ENCODE results near the gene PPP1R12C.

PPP1R12C gene

DNA sequence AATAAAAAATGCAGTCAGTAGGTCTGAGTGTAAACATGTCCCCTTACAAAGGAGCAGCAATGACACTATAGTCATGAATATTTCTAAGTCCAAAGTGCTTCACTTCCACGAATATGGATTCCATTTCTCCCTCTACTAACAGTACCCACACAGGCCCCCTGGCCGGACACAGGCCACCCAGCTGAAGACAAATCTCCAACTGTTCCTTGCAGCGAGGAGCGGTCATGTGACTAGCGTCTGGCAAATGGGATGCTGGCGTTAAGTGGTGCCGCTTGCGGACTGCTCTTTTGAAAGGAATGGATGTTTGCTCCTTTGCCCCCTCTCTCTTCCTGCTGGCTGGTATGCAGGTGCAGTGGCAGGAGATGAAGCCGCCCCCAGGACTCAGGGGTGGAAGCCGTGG lies 16.2 kb downstream of the PPP1R12C start:
- H3K4me1 ChIP-seq (ENCODE audit: insufficient read depth, low read length, severe bottlenecking) = peaks cover 11% of the 10 kb centered on the region
- no peaks in the 10 kb centered on the region for H3K79me2 ChIP-seq (ENCODE audit: insufficient read depth, low read length)
- H3K27ac ChIP-seq (ENCODE audit: low read depth, low read length, poor library complexity, severe bottlenecking) = no peak overlapping the region
- H3K9me3 ChIP-seq (ENCODE audit: low read length) = peaks cover 4% of the 10 kb centered on the region; the same call in 1 of the 2 replicates
- no peaks in the 10 kb centered on the region for H3K27me3 ChIP-seq (ENCODE audit: insufficient read depth, low read length)
- H2AFZ ChIP-seq (ENCODE audit: low read length) = no peak overlapping the region
- H3K9me2 ChIP-seq (ENCODE audit: low read depth, low read length) = no peaks in the 10 kb centered on the region
- no peak overlapping the region for H3K9ac ChIP-seq (ENCODE audit: low read length)
- no peak overlapping the region for H3K4me3 ChIP-seq (ENCODE audit: low read depth, low read length, poor library complexity, severe bottlenecking)
- peaks cover 19% of the 10 kb centered on the region for H3K36me3 ChIP-seq (ENCODE audit: insufficient read depth, low read length)
- TF ChIP-seq, protein P1, sequence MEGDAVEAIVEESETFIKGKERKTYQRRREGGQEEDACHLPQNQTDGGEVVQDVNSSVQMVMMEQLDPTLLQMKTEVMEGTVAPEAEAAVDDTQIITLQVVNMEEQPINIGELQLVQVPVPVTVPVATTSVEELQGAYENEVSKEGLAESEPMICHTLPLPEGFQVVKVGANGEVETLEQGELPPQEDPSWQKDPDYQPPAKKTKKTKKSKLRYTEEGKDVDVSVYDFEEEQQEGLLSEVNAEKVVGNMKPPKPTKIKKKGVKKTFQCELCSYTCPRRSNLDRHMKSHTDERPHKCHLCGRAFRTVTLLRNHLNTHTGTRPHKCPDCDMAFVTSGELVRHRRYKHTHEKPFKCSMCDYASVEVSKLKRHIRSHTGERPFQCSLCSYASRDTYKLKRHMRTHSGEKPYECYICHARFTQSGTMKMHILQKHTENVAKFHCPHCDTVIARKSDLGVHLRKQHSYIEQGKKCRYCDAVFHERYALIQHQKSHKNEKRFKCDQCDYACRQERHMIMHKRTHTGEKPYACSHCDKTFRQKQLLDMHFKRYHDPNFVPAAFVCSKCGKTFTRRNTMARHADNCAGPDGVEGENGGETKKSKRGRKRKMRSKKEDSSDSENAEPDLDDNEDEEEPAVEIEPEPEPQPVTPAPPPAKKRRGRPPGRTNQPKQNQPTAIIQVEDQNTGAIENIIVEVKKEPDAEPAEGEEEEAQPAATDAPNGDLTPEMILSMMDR (IDR thresholded peaks at IDR 0.05; ENCODE audit: low read length) = no peak
- no peak for TF ChIP-seq EZH2 (IDR thresholded peaks at IDR 0.05; ENCODE audit: borderline replicate concordance, low read length)
- H3K4me2 ChIP-seq (ENCODE audit: low read length) = no peak overlapping the region
- H4K20me1 ChIP-seq (ENCODE audit: insufficient read depth, low read length) = no peaks in the 10 kb centered on the region
- H3F3A ChIP-seq (ENCODE audit: insufficient read depth, low read length) = no peaks in the 10 kb centered on the region

DNA sequence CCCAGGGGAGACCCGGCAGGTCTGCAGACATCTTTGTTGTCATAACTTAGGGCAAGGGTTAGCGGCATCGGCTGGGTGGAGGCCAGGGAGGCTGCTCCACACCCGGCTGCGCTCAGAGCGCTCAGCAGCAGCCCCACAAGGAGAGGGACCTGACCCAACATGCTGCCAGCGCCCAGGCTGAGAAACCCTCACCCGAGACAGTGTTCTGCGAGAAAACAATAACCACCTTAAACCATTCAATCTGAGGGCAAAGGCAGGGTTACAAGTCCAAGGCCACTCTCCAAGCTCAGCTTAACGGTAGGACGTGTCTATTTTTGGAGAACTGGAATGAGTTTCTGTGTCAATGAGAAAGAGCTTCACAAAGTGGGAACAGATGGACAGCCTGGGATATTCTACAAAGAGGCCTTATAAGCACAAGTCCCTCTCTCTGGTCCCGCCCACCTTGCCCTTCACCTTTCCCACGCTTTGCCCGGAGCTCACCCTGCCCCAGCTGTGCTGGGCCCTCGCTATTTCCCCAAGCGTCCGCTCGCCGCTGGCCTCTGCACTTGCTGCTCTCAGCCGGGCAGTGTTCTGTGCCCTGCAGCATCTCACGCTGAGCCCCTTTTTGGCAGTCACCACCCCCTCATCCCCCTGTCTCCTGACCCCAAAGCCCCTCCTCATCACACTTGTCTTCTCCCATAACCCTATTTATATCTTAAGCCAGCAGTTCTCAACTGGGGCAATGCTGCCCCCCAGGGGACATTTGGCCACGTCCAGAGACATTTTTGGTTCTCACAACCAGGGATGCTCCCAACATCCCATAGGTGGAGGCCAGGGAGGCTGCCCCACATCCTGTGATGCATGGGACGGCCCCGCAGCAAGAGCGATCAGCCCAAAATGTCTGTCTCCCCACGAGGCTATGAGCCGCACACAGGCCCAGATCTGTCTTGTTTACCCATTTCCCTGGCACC lies 17.6 kb downstream of the PPP1R12C start:
- no peaks in the 10 kb centered on the region for H3F3A ChIP-seq (ENCODE audit: insufficient read depth, low read length)

DNA sequence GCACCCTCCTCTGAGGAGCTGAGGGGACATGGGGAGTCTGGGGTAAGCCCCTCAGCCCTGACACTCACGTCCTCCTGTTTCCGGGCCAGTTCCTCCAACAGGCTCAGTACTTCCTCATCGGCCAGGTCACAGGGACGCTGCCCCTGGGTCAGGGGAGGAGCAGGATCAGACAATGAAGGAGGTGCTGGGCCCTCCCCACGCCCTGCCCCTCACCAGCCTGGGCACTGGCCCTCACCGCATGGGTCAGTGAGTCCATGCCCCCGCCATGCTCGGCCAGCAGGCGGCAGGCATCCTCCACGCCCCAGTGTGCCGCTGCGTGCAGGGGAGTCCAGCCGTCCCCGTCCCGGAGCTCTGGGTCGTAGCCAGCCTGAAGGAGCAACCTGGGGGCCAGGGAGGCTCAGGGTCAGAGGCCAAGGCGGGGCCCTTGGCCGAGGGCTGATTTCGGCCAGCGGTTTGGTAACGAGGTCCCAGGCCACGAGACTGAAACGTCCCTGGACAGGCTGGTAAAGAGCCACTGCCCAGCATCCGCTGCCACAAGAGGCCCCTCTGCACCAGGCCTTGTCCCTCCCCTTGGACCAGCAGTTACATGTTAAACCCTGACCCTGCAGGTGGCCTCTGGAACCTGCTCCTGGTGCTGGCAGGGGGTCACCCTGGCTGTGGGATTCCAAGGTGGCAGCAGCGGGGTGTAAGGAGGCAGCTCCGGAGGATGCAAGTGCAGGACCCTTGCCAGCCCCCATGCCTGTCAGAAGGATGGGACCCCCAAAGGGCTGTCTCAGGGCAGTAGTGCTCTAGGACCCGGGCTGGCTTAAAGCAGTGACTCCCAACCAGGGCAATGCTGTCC lies 18.5 kb downstream of the PPP1R12C start:
- Histone ChIP-seq H3K79me2 (ENCODE audit: insufficient read depth, low read length) (no peaks in the 10 kb centered on the region), H3K4me2 (ENCODE audit: low read length) (no peak overlapping the region), H3K27ac (ENCODE audit: low read depth, low read length, poor library complexity, severe bottlenecking) (no peak overlapping the region), H2AFZ (ENCODE audit: low read length) (no peak overlapping the region), H3K9ac (ENCODE audit: low read length) (no peak overlapping the region), H3K9me2 (ENCODE audit: low read depth, low read length) (no peaks in the 10 kb centered on the region), H3F3A (ENCODE audit: insufficient read depth, low read length) (no peaks in the 10 kb centered on the region), H3K36me3 (ENCODE audit: insufficient read depth, low read length) (peaks cover 26% of the 10 kb centered on the region), H4K20me1 (ENCODE audit: insufficient read depth, low read length) (no peaks in the 10 kb centered on the region), H3K4me3 (ENCODE audit: low read depth, low read length, poor library complexity, severe bottlenecking) (no peak overlapping the region), H3K9me3 (ENCODE audit: low read length) (peaks cover 4% of the 10 kb centered on the region; the same call in 1 of the 2 replicates), H3K27me3 (ENCODE audit: insufficient read depth, low read length) (no peaks in the 10 kb centered on the region), H3K4me1 (ENCODE audit: insufficient read depth, low read length, severe bottlenecking) (peaks cover 11% of the 10 kb centered on the region)
- no peak for TF ChIP-seq EZH2 (IDR thresholded peaks at IDR 0.05; ENCODE audit: borderline replicate concordance, low read length)
- TF ChIP-seq, protein P1 (IDR thresholded peaks at IDR 0.05; ENCODE audit: low read length) = peak; percentile 48

More for the DNA sequence above, 17.6 kb downstream of the PPP1R12C start:
- Histone ChIP-seq H3K27me3 (ENCODE audit: insufficient read depth, low read length) (no peaks in the 10 kb centered on the region), H3K4me3 (ENCODE audit: low read depth, low read length, poor library complexity, severe bottlenecking) (no peak overlapping the region), H3K9ac (ENCODE audit: low read length) (no peak overlapping the region), H3K36me3 (ENCODE audit: insufficient read depth, low read length) (peaks cover 20% of the 10 kb centered on the region), H3K4me1 (ENCODE audit: insufficient read depth, low read length, severe bottlenecking) (peaks cover 11% of the 10 kb centered on the region), H3K4me2 (ENCODE audit: low read length) (no peak overlapping the region), H3K79me2 (ENCODE audit: insufficient read depth, low read length) (no peaks in the 10 kb centered on the region), H3K9me3 (ENCODE audit: low read length) (peaks cover 4% of the 10 kb centered on the region; the same call in 1 of the 2 replicates), H3K9me2 (ENCODE audit: low read depth, low read length) (no peaks in the 10 kb centered on the region), H4K20me1 (ENCODE audit: insufficient read depth, low read length) (no peaks in the 10 kb centered on the region), H2AFZ (ENCODE audit: low read length) (no peak overlapping the region), H3K27ac (ENCODE audit: low read depth, low read length, poor library complexity, severe bottlenecking) (no peak overlapping the region)
- TF ChIP-seq, protein P1 (IDR thresholded peaks at IDR 0.05; ENCODE audit: low read length) = peak; percentile 43; the same call in 1 of the 2 replicates
- TF ChIP-seq EZH2 (IDR thresholded peaks at IDR 0.05; ENCODE audit: borderline replicate concordance, low read length) = no peak

All from OCI-LY1 (cell line).